Measurements from ENCODE around the gene GBE1.

DNA sequence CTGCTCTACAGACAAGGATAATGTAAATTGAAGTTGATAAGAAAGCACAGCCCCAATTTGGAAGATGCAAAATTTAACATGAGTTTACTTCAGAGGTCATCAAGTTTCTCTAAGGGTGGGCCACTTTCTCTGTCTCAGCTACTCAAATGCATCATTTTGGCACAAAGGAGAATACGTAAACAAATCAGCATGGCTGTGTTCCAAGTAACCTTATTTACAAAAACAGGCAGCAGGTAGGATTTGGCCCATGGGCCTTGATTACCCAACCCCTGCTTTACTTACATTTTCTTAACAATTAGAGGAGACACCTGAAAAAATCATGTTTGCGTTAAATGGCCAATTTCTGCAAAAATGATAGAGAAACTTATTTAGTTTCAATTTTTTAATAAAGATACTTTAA lies 181.7 kb downstream of the GBE1 start:
- no peak for TF ChIP-seq REST (IDR thresholded peaks at IDR 0.05; ENCODE audit: insufficient replicate concordance, low read depth)
- TF ChIP-seq, protein P1, sequence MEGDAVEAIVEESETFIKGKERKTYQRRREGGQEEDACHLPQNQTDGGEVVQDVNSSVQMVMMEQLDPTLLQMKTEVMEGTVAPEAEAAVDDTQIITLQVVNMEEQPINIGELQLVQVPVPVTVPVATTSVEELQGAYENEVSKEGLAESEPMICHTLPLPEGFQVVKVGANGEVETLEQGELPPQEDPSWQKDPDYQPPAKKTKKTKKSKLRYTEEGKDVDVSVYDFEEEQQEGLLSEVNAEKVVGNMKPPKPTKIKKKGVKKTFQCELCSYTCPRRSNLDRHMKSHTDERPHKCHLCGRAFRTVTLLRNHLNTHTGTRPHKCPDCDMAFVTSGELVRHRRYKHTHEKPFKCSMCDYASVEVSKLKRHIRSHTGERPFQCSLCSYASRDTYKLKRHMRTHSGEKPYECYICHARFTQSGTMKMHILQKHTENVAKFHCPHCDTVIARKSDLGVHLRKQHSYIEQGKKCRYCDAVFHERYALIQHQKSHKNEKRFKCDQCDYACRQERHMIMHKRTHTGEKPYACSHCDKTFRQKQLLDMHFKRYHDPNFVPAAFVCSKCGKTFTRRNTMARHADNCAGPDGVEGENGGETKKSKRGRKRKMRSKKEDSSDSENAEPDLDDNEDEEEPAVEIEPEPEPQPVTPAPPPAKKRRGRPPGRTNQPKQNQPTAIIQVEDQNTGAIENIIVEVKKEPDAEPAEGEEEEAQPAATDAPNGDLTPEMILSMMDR (IDR thresholded peaks at IDR 0.05; ENCODE audit: insufficient read depth, low read length): no peak
